Trophoblast cell (in vitro differentiated cells and primary cell): Measurements from ENCODE around the gene TMEM39B.
A peak's percentile ranks its signal among the peaks of the same experiment; 100 is the strongest.

Source experiments
- DNase-seq, 2 donors: peaks; one replicate each; pipeline ENCODE4 v3.0.0-alpha.2; 2016
- H2AFZ ChIP-seq: 2 replicates; pipeline ENCODE4 v1.6.1; 2013; ENCODE audit warnings: low read length, moderate library complexity, mild to moderate bottlenecking; ENCODE audit not compliant: insufficient read depth, poor library complexity
- H2AK5ac ChIP-seq: 2 replicates; pipeline ENCODE4 v1.6.1; 2013; ENCODE audit warnings: mild to moderate bottlenecking, low read length
- H2BK120ac ChIP-seq: 2 replicates; pipeline ENCODE4 v1.6.1; 2013; ENCODE audit warnings: low read length, mild to moderate bottlenecking, moderate library complexity; ENCODE audit not compliant: insufficient read depth, poor library complexity
- H2BK12ac ChIP-seq: 2 replicates; pipeline ENCODE4 v1.6.1; 2013; ENCODE audit warnings: mild to moderate bottlenecking, low read length, moderate library complexity
- H2BK5ac ChIP-seq: 2 replicates; pipeline ENCODE4 v1.6.1; 2013; ENCODE audit warnings: low read length, low read depth, moderate library complexity, mild to moderate bottlenecking; ENCODE audit not compliant: poor library complexity
- H3K14ac ChIP-seq: 2 replicates; pipeline ENCODE4 v1.6.1; 2013; ENCODE audit warnings: mild to moderate bottlenecking, low read length
- H3K18ac ChIP-seq: 2 replicates; pipeline ENCODE4 v1.6.1; 2013; ENCODE audit warnings: mild to moderate bottlenecking, low read length
- H3K23ac ChIP-seq: 2 replicates; pipeline ENCODE4 v1.6.1; 2013; ENCODE audit warnings: low read length
- H3K27ac ChIP-seq: 2 replicates; pipeline ENCODE4 v1.5.1; 2013; ENCODE audit warnings: low read depth, mild to moderate bottlenecking, inconsistent platforms, low read length, moderate library complexity
- H3K27me3 ChIP-seq: 2 replicates; pipeline ENCODE4 v1.6.1; 2013; ENCODE audit warnings: inconsistent platforms, mild to moderate bottlenecking, low read length, moderate library complexity; ENCODE audit not compliant: insufficient read depth
- H3K36me3 ChIP-seq, 2 experiments: 1 replicate in 1 of 2; 2 replicates in 1 of 2; pipeline ENCODE4 v1.6.1; 2013; ENCODE audit warnings: low read length in 2 of 2, mild to moderate bottlenecking in 2 of 2, moderate library complexity in 1 of 2; ENCODE audit not compliant: insufficient read depth in 2 of 2, control insufficient read depth in 1 of 2
- H3K4ac ChIP-seq: 2 replicates; pipeline ENCODE4 v1.6.1; 2013; ENCODE audit warnings: low read depth, mild to moderate bottlenecking, low read length, moderate library complexity
- H3K4me1 ChIP-seq, 2 experiments: 1 replicate in 1 of 2; 2 replicates in 1 of 2; pipeline ENCODE4 v1.6.1; 2013; ENCODE audit warnings: low read length in 2 of 2, mild to moderate bottlenecking in 2 of 2, moderate library complexity in 1 of 2; ENCODE audit not compliant: insufficient read depth in 2 of 2, control insufficient read depth in 1 of 2
- H3K4me2 ChIP-seq: 2 replicates; pipeline ENCODE4 v1.6.1; 2013; ENCODE audit warnings: inconsistent platforms, mild to moderate bottlenecking, low read length, moderate library complexity
- H3K4me3 ChIP-seq: 2 replicates; pipeline ENCODE4 v1.5.1; 2013; ENCODE audit warnings: mild to moderate bottlenecking, low read depth, low read length, inconsistent platforms
- H3K79me1 ChIP-seq: one replicate; pipeline ENCODE4 v1.6.1; 2013; ENCODE audit warnings: low read length
- H3K79me2 ChIP-seq: 2 replicates; pipeline ENCODE4 v1.6.1; 2013; ENCODE audit warnings: low read length, mild to moderate bottlenecking; ENCODE audit not compliant: control insufficient read depth, insufficient read depth, poor library complexity
- H3K9ac ChIP-seq: 2 replicates; pipeline ENCODE4 v1.6.1; 2013; ENCODE audit warnings: mild to moderate bottlenecking, low read length
- H3K9me3 ChIP-seq: 2 replicates; pipeline ENCODE4 v1.6.1; 2013; ENCODE audit warnings: low read depth, mild to moderate bottlenecking, control low read depth, inconsistent platforms, low read length; ENCODE audit not compliant: insufficient read depth
- H4K12ac ChIP-seq: 2 replicates; pipeline ENCODE4 v1.6.1; 2013; ENCODE audit warnings: low read depth, mild to moderate bottlenecking, low read length, moderate library complexity
- H4K8ac ChIP-seq: 2 replicates; pipeline ENCODE4 v1.6.1; 2013; ENCODE audit warnings: low read depth, mild to moderate bottlenecking, low read length, moderate library complexity
- H4K91ac ChIP-seq: one replicate; pipeline ENCODE4 v1.6.1; 2013; ENCODE audit warnings: low read depth, mild to moderate bottlenecking, low read length, moderate library complexity
- WGBS: extraction: QIAGEN DNeasy Blood & Tissue Kit; methylation state at CpG from one replicate; pipeline ENCODE4 v1.1.7; 2013; ENCODE audit warnings: missing lambda C conversion rate; ENCODE audit not compliant: insufficient read length, insufficient coverage; ENCODE audit errors: extremely low coverage; 5-methylcytosine and 5-hydroxymethylcytosine counted together

TMEM39B gene

DNA sequence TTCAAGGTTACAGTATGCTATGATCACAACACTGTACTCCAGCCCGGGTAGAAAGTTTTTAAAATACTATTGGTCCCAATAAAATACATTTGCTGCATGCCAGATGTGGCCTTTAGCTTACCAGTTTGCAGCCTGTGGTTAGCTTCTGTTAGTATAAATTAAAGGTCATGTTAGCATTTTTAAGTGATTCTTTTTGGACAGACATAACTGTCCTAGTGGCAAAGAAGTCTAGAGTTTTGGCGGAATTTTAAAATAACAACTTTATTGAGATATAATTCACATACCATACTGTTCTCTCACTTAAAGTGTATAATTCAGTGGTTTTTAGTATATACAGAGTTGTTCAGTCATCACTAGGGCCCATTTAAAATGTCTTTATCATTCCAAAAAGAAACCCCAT, 24.3 kb upstream of the TMEM39B start:
- Histone ChIP-seq H3K9me3 (no peaks in the 10 kb centered on the region), H3K14ac (no peak overlapping the region), H3K27me3 (no peaks in the 10 kb centered on the region), H3K9ac (no peak overlapping the region), H3K4me3 (no peak overlapping the region), H3K79me1 (no peaks in the 10 kb centered on the region), H3K27ac (no peak overlapping the region), H3K23ac (no peak overlapping the region), H2BK120ac (no peak overlapping the region), H3K4me1 (no peaks in the 10 kb centered on the region), H2BK5ac (no peak overlapping the region), H2BK12ac (no peak overlapping the region), H4K91ac (no peak overlapping the region), H3K18ac (no peak overlapping the region), H3K36me3 (peaks cover 40 to 51% of the 10 kb centered on the region in 2 experiments), H2AK5ac (no peak overlapping the region), H3K4ac (no peak overlapping the region), H4K8ac (no peak overlapping the region), H4K12ac (no peak overlapping the region), H2AFZ (no peak overlapping the region), H3K79me2 (no peaks in the 10 kb centered on the region), H3K4me2 (no peak overlapping the region)
- DNase-seq = no peak
- no CpG with 5 or more reads among the region's 2 CpGs for WGBS

DNA sequence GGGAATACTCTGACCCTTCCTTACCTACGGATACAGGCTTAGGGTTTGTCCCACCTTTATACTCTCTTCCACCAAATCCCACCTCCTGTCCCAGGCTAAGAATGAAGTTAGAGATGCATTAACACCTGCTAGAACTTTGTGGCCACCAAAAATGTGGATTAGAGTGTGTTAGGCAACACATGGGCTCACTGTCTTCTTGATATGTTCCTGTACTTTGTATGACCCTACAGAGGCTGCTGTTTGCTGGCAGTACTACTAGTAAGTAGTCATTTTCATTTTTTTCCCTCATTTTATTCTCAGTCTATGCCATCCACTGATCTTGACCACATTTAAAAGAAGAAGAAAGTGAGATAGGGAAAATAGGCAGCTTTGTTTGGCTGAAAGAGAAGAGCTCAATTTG, 21.0 kb upstream of the TMEM39B start:
- Histone ChIP-seq H3K4me2 (no peak overlapping the region), H3K18ac (no peak overlapping the region), H3K4me1 (no peaks in the 10 kb centered on the region), H3K9me3 (no peaks in the 10 kb centered on the region), H2BK12ac (no peak overlapping the region), H3K79me1 (no peaks in the 10 kb centered on the region), H2BK120ac (no peak overlapping the region), H3K4ac (no peak overlapping the region), H3K27me3 (no peaks in the 10 kb centered on the region), H3K23ac (peak overlapping the region; percentile 74), H3K36me3 (peaks cover 41 to 66% of the 10 kb centered on the region in 2 experiments), H4K8ac (no peak overlapping the region), H3K27ac (no peak overlapping the region), H2AK5ac (no peak overlapping the region), H4K12ac (no peak overlapping the region), H4K91ac (no peak overlapping the region), H2BK5ac (no peak overlapping the region), H3K9ac (no peak overlapping the region), H2AFZ (no peak overlapping the region), H3K14ac (no peak overlapping the region), H3K4me3 (no peak overlapping the region), H3K79me2 (no peaks in the 10 kb centered on the region)
- WGBS = no CpG with 5 or more reads among the region's 1 CpG
- no peak for DNase-seq

- H2BK120ac ChIP-seq = no peak overlapping the region
- H3K4ac ChIP-seq = no peak overlapping the region
- H3K27ac ChIP-seq = no peak overlapping the region
- H4K91ac ChIP-seq = no peak overlapping the region
- H3K9me3 ChIP-seq = no peaks in the 10 kb centered on the region
- no peak for DNase-seq
- peaks cover 38 to 66% of the 10 kb centered on the region in 2 experiments for H3K36me3 ChIP-seq
- no peak overlapping the region for H2BK5ac ChIP-seq
- H4K8ac ChIP-seq = no peak overlapping the region
- H3K4me1 ChIP-seq = no peaks in the 10 kb centered on the region
- H2AK5ac ChIP-seq = no peak overlapping the region
- H3K4me3 ChIP-seq = no peak overlapping the region
- H3K23ac ChIP-seq = no peak overlapping the region
- no peak overlapping the region for H3K9ac ChIP-seq
- H4K12ac ChIP-seq = no peak overlapping the region
- no peak overlapping the region for H2AFZ ChIP-seq
- H3K4me2 ChIP-seq = no peak overlapping the region
- no peak overlapping the region for H3K18ac ChIP-seq
- H2BK12ac ChIP-seq = no peak overlapping the region
- WGBS = no CpG with 5 or more reads among the region's 4 CpGs
- no peak overlapping the region for H3K14ac ChIP-seq
- no peaks in the 10 kb centered on the region for H3K79me2 ChIP-seq
- H3K79me1 ChIP-seq = no peaks in the 10 kb centered on the region
- no peaks in the 10 kb centered on the region for H3K27me3 ChIP-seq
Measured at GRCh38 chr1:32052887-32053286, 19.9 kb upstream of the TMEM39B start.

DNA sequence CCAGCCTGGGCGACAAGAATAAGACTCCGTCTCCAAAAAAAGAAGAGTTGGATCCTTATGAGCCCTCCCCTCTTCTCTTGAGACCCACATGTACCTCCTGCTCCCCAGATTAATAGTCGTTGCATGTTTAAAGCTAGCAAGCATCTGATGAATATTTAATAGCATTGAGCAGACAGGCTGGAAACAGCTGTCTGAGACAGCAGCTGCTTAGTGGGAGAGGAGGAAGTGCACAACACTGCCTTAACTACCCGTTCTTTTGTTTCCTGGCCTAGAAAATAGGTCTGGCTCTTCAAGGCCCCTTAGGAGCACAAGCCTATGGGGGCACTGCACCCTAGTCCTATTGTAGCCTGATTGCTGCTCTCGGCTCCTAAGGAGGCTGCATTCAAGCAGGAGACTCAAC, 17.3 kb upstream of the TMEM39B start:
- no peaks in the 10 kb centered on the region for H3K4me1 ChIP-seq
- no peak overlapping the region for H4K8ac ChIP-seq
- DNase-seq = no peak
- no peak overlapping the region for H3K27ac ChIP-seq
- H3K4me3 ChIP-seq = no peak overlapping the region
- no peak overlapping the region for H3K23ac ChIP-seq
- no peak overlapping the region for H2AK5ac ChIP-seq
- peaks cover 42 to 80% of the 10 kb centered on the region in 2 experiments for H3K36me3 ChIP-seq
- no peak overlapping the region for H3K9ac ChIP-seq
- H4K12ac ChIP-seq = no peak overlapping the region
- no peaks in the 10 kb centered on the region for H3K27me3 ChIP-seq
- no peaks in the 10 kb centered on the region for H3K79me2 ChIP-seq
- no peaks in the 10 kb centered on the region for H3K9me3 ChIP-seq
- H2AFZ ChIP-seq = no peak overlapping the region
- H3K4ac ChIP-seq = no peak overlapping the region
- H2BK12ac ChIP-seq = no peak overlapping the region
- no peak overlapping the region for H4K91ac ChIP-seq
- no peak overlapping the region for H2BK5ac ChIP-seq
- no peak overlapping the region for H3K14ac ChIP-seq
- no peak overlapping the region for H3K18ac ChIP-seq
- WGBS = no CpG with 5 or more reads among the region's 5 CpGs
- H3K4me2 ChIP-seq = no peak overlapping the region
- H2BK120ac ChIP-seq = no peak overlapping the region
- no peaks in the 10 kb centered on the region for H3K79me1 ChIP-seq
